Adrenal gland (tissue), 12 donors: Measurements from ENCODE around the gene VAPA. TPM values are rescaled to one million over a fixed set of nuclear protein-coding genes. Genes with fewer than 3 reads are reported as not detected.
A peak's percentile ranks its signal among the peaks of the same experiment; 100 is the strongest.

Source experiments
- DNase-seq, 7 donors: peaks; one replicate each; pipeline ENCODE4 v3.0.0-alpha.2; 2019 to 2020
- H3K27ac ChIP-seq, 5 donors: fragments of 200-600 bp; sonication (generic) in 4 of 5; 1 replicate in 3 of 5; 2 replicates in 2 of 5; pipeline versions ENCODE4 v1.5.1 to v1.8.0; 2016 to 2020; ENCODE audit warnings: mild to moderate bottlenecking in 1 of 5
- H3K27me3 ChIP-seq: fragments of 200-600 bp; 2 replicates; pipeline ENCODE4 v1.8.0; 2021
- H3K36me3 ChIP-seq, 2 donors: fragments of 200-600 bp; replicated peaks in 1 of 2; 1 replicate in 1 of 2; 2 replicates in 1 of 2; pipeline versions ENCODE4 v1.5.1 to v1.8.0; 2018 to 2022
- H3K4me1 ChIP-seq, 2 donors: fragments of 200-600 bp; replicated peaks in 1 of 2; 1 replicate in 1 of 2; 2 replicates in 1 of 2; pipeline versions ENCODE4 v1.5.1 to v1.8.0; 2018 to 2021
- H3K4me3 ChIP-seq, 4 donors: fragments of 200-600 bp; sonication (generic) in 3 of 4; one replicate each; pipeline ENCODE4 v1.5.1; 2016 to 2018
- H3K9me3 ChIP-seq, 3 donors: fragments of 200-600 bp; sonication (generic) in 1 of 3; replicated peaks in 1 of 3; 1 replicate in 2 of 3; 2 replicates in 1 of 3; pipeline versions ENCODE4 v1.5.1 to v1.8.0; 2016 to 2021
- POLR2A ChIP-seq, 2 donors: fragments of 450-650 bp; IDR thresholded peaks; one replicate each; pipeline ENCODE4 v1.6.1; 2017; ENCODE audit warnings: antibody characterized with exemption in 2 of 2, mild to moderate bottlenecking in 2 of 2, moderate library complexity in 1 of 2
- WGBS, 4 donors: extraction: QIAGEN DNeasy Blood & Tissue Kit in 2 of 4; methylation state at CpG; one replicate each; pipeline versions ENCODE4 v1.1.5 to v1.1.7; 2013 to 2017; 5-methylcytosine and 5-hydroxymethylcytosine counted together
- intact Hi-C, 2 donors: fragments of 100-400 bp; cut with DNase I; formaldehyde crosslinking; loops; one replicate each; pipeline versions ENCODE4 v1.14.1 to v1.15.0; 2022 to 2023
- polyA plus RNA-seq, 3 donors: library from polyadenylated mRNA; stranded (reverse); fragments of 200-250 nt in 2 of 3; fragments of 350-450 nt in 1 of 3; fragmentation: Illumina TruSeq in 1 of 3; extraction: RNeasy Lipid Tissue Mini Kit (QIAGEN cat#74804) in 1 of 3; gene quantifications; one replicate each; pipeline ENCODE4 v1.2.3, GENCODE V29; 2013 to 2014
- total RNA-seq, 9 donors: library from RNA; depleted of rRNA in 4 of 9; stranded (reverse); fragments of >200 nt in 4 of 9; fragments of 120-200 nt in 1 of 9; fragmentation: NEBNext Ultra II Directional in 1 of 9; extraction: Animal tissue kit (Norgen Biotek cat#: 25700) in 1 of 9; gene quantifications; one replicate each; pipeline versions ENCODE4 v1.1.0 to v1.2.4, GENCODE V29; 2013 to 2023
- TF ChIP-seq, protein P1 (sequence below), 6 experiments: fragments of 450-650 bp in 4 of 6; fragments of 200-600 bp in 2 of 6; sonication (generic) in 1 of 6; IDR thresholded peaks; 1 replicate in 5 of 6; 2 replicates in 1 of 6; pipeline versions ENCODE4 v1.5.1 to v1.8.0; 2016 to 2021; ENCODE audit warnings: antibody characterized with exemption in 6 of 6, mild to moderate bottlenecking in 2 of 6, moderate library complexity in 1 of 6
- donor health status: healthy with polysubstance abuse.
- donor health status: Bipolar disorder and iron deficiency.
- donor health status: DM: yes; HTN: yes; CAD: no.
- donor health status: DM: no; HTN: no; CAD: no.
- donor health status: DM: no; HTN: no; CAD: no.
- donor health status: DM: yes; HTN: yes; CAD: no.

Gene VAPA
- total and polyA plus RNA-seq, 12 donors: 71.3 to 900 (median 436) TPM

DNA sequence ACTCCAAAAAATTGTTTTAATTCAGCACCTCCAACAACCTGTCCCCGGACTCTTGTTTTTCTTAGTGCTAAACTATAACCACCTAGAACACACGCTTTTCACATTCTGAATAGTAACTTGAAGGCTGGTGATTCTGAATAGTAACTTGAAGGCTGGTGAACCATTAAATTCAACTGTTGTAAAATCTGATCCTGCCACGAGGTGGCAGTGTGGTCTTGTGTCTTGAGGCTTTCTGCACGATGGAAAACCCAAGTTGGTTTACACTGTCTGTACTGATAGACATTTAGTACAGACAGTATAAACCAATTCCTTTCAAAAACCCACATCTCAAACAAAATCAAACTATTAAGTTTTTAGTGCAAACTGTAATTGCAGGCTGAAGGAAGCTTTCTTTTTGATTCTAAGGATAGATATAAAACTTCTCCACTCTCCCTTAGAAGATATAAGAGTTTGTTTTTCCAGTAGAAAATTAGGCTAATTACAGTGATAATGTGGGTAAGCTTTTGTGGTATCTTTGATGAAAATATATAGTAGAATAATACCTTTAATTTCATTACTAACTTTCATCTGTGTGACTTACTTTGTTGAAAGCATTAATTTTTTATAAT, 57.6 kb downstream of the VAPA start:
- H3K27ac ChIP-seq: no peak overlapping the region
- peak; percentile 61 to 92 (median 79) for DNase-seq
- 1 to 5% (median 4%) methylated on average over 4 of the region's 4 CpGs for WGBS, 4 donors
- peaks cover 0 to 9% (median 6%) of the 10 kb centered on the region in 3 donors for H3K9me3 ChIP-seq
- no peaks in the 10 kb centered on the region for H3K4me1 ChIP-seq
- no peak for TF ChIP-seq POLR2A (IDR thresholded peaks at IDR 0.05)
- TF ChIP-seq, protein P1, sequence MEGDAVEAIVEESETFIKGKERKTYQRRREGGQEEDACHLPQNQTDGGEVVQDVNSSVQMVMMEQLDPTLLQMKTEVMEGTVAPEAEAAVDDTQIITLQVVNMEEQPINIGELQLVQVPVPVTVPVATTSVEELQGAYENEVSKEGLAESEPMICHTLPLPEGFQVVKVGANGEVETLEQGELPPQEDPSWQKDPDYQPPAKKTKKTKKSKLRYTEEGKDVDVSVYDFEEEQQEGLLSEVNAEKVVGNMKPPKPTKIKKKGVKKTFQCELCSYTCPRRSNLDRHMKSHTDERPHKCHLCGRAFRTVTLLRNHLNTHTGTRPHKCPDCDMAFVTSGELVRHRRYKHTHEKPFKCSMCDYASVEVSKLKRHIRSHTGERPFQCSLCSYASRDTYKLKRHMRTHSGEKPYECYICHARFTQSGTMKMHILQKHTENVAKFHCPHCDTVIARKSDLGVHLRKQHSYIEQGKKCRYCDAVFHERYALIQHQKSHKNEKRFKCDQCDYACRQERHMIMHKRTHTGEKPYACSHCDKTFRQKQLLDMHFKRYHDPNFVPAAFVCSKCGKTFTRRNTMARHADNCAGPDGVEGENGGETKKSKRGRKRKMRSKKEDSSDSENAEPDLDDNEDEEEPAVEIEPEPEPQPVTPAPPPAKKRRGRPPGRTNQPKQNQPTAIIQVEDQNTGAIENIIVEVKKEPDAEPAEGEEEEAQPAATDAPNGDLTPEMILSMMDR (IDR thresholded peaks at IDR 0.05): peak; percentile 56 to 88 (median 86)
- H3K27me3 ChIP-seq: no peaks in the 10 kb centered on the region
- intact Hi-C loops: loop anchor here (5.0 kb wide), 2 partner anchors 546 to 551 kb away; no protein-coding TSS in a partner anchor
- no peaks in the 10 kb centered on the region for H3K36me3 ChIP-seq
- no peak overlapping the region for H3K4me3 ChIP-seq

DNA sequence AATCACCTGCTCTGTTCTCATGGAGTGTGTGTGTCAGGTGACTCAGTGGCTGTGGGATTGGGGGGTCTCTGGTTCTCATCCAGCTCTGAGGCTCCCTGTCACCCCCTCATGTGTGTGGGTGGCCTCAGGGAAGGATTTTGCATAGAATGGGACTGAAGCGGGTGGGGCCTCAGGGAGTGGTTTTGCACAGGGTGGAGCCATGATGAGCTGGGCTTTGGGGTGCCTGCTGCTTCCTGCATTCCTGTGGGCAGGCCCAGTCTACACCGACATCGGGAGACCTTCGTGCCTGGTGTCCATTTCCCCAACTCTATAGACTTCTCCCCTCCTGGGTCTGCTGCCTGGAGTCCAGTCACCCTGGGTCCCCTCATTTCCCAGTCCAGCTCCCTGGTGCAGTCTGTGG, 59.7 kb downstream of the VAPA start:
- intact Hi-C loops: loop anchor here (5.0 kb wide), 2 partner anchors 544 to 549 kb away; no protein-coding TSS in a partner anchor
- H3K9me3 ChIP-seq: peaks cover 0 to 9% (median 6%) of the 10 kb centered on the region in 3 donors
- no peaks in the 10 kb centered on the region for H3K27me3 ChIP-seq
- DNase-seq: no peak
- 83 to 93% (median 89%) methylated on average over 1 to 4 of the region's 4 CpGs for WGBS, 4 donors
- H3K4me3 ChIP-seq: no peak overlapping the region
- TF ChIP-seq, protein P1 (IDR thresholded peaks at IDR 0.05): no peak
- no peak for TF ChIP-seq POLR2A (IDR thresholded peaks at IDR 0.05)
- H3K27ac ChIP-seq: no peak overlapping the region
- no peaks in the 10 kb centered on the region for H3K4me1 ChIP-seq
- H3K36me3 ChIP-seq: no peaks in the 10 kb centered on the region

DNA sequence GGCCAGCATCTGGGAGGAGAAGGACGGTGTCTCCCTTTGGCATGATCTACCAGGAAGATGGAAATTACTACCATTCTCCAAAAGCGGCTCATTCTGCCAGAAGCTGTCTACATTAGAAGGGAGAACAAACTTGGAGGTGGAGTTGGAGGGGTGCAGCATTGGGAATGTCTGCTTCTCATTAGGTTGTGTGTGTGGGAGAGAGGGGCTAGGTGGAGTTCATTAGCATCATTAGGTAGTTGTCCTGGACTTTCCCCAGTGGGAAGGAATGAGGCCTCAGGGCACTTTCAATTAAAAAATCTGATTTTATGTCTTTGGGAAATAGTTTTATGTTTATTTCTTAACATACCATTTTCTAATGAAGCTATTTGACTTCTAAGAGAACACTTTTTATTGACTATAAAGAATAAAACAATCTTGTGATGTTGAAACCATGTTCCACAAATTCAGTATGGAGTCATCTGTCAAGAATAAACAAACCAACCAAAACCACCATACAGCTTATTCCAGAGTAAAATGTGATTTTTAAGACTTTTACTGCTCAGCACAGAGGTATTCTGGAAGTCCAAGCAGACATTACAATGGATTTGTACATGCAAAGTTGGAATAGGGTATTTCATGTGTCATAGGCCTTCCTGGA, 60.6 kb downstream of the VAPA start:
- intact Hi-C loops: loop anchor here (5.0 kb wide), 2 partner anchors 543 to 548 kb away; no protein-coding TSS in a partner anchor
- no peaks in the 10 kb centered on the region for H3K4me1 ChIP-seq
- no peaks in the 10 kb centered on the region for H3K27me3 ChIP-seq
- H3K4me3 ChIP-seq: no peak overlapping the region
- no peaks in the 10 kb centered on the region for H3K36me3 ChIP-seq
- no peak for TF ChIP-seq POLR2A (IDR thresholded peaks at IDR 0.05)
- TF ChIP-seq, protein P1 (IDR thresholded peaks at IDR 0.05): no peak
- H3K9me3 ChIP-seq: peaks cover 0 to 9% (median 6%) of the 10 kb centered on the region in 3 donors
- DNase-seq: no peak
- H3K27ac ChIP-seq: no peak overlapping the region
- 90 to 96% (median 93%) methylated on average over 2 of the region's 2 CpGs for WGBS, 4 donors

DNA sequence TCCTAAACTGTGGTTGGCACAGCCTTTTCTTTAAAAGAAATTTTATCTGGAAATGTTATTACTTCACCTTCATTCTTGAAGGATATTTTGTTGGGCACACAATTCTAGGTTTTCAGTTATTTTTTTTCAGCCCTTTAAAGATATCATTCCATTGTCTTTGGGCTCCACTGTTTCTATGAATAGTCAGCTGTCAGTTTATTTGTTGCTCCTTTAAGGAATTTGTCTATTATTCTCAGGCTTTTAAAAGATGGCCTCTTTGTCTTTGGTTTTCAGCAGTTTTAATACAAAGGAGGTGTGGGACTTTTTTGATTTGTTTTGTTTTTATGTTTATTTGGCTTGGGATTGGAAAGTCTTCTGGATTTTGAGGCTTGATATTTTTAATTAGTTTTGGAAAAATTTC, 61.8 kb downstream of the VAPA start:
- no peak overlapping the region for H3K27ac ChIP-seq
- no peak overlapping the region for H3K4me3 ChIP-seq
- peaks cover 0 to 9% (median 6%) of the 10 kb centered on the region in 3 donors for H3K9me3 ChIP-seq
- H3K4me1 ChIP-seq: no peaks in the 10 kb centered on the region
- no peak for DNase-seq
- H3K36me3 ChIP-seq: no peaks in the 10 kb centered on the region
- no peaks in the 10 kb centered on the region for H3K27me3 ChIP-seq
- intact Hi-C loops: no loop called here
- no peak for TF ChIP-seq POLR2A (IDR thresholded peaks at IDR 0.05)
- TF ChIP-seq, protein P1 (IDR thresholded peaks at IDR 0.05): no peak
